GM12892 (cell line): ENCODE results near the gene PCSK1.

Source experiments
- POLR2A ChIP-seq: IDR thresholded peaks from 2 replicates; pipeline ENCODE4 v1.6.1; 2011; ENCODE audit warnings: low read depth, low read length, control low read depth
- POLR2AphosphoS5 ChIP-seq: IDR thresholded peaks from 2 replicates; pipeline ENCODE4 v1.6.1; 2011; ENCODE audit warnings: low read depth, low read length, control low read depth

- TF ChIP-seq POLR2A: no peak
- no peak for TF ChIP-seq POLR2AphosphoS5
Observed at GRCh38 chr5:96407436-96407835, 25.6 kb downstream of the PCSK1 start.
